NCI-H345 treated with DMSO at 0.1 percent for 48 hours (cell line): ENCODE measurements around the gene ATP6V1F.
A peak's percentile ranks its signal among the peaks of the same experiment; 100 is the strongest.
"Not testable (repeated sequence)": the region's sequence is repeated elsewhere in the genome, so short reads cannot be mapped to it uniquely, and the experiment has no call there.

Experiments
- DNase-seq: peaks from one replicate; lab custom pipeline; 2025; ENCODE audit not compliant: unreplicated experiment; lab: John Stamatoyannopoulos, UW

ATP6V1F gene

GRCh38 chr7:128895320-128895719, 32.7 kb downstream of the ATP6V1F start:
- no peak for DNase-seq

GRCh38 chr7:128899392-128899791, 36.7 kb downstream of the ATP6V1F start:
- no peak for DNase-seq

GRCh38 chr7:128900237-128900636, 37.6 kb downstream of the ATP6V1F start:
- no peak for DNase-seq

- DNase-seq: no peak
Measured at GRCh38 chr7:128902761-128903585, 40.3 kb downstream of the ATP6V1F start.

DNA sequence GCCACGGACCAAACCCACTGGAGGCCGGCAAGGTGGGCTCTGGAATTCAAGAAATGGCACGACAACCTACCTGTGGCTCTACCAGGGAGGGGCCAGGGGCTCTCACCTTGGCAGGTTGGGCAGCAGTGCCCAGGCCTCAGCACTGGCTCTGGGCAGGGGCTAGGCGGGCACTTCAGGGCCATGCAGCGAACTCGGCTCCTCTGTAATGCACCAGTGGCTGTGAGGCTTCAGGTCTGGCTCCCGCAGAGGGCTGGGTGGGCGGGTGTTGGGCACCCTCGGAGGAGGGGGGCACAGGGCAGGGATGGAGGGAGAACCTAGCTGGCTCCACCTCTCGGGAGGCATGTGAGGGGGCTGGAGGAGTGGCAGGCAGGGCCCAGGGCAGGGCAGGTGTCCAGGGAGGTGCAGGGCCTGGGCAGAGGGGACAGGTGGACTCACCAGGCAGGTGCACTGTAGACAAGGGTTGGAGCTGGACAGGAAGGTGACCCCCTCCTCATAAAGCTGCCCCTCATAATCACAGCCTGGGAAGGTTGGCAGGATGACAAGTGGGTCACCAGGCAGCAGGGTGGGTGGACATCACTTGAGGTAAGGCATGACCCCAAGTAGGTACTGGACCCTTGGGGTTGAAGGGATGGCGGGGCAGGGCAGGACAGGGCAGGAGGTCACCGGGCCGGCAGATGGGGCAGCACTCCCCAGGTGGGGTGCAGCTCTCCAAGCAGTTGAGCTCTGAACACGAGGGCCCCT, 41.1 kb downstream of the ATP6V1F start:
- no peak for DNase-seq

DNA sequence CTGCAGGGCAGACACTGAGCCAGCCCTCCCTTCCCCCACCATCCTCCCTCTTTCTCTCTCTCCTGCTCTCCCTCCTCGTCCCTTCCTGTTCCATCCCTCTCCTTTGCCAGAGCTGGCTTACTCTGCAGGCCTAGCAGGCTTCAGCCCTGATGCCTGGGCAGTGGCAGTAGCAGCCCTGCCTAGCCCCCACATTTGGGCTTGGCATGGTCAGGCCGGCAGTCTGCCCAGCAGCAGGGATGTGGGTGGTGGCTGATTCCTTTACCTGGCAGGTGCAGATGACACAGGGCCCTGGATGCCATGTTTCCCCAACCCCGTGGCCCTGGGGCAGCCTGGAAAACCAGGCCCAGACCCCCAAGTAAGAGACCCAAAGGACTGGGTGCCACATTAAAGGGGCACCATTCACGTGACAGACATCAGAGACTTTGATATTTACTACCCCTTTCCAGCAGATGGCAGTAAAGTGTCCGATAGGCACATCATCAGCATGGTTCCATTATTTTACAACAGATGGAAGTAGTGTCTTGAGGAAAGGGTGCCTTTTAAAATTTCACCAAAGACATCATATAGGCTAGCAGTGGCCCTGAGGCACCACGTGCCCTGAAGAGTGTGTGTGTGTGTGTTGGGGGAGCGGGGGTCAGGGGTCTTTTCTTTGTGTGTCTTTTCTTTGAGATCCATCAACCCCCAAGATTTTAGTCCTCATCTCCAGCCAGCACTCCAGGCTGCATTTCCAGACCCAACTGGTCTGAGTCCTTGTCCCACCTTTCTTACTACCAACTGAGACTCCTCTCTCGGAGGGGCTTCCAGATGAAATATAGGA, 41.9 kb downstream of the ATP6V1F start:
- peak; percentile 9 for DNase-seq

DNA sequence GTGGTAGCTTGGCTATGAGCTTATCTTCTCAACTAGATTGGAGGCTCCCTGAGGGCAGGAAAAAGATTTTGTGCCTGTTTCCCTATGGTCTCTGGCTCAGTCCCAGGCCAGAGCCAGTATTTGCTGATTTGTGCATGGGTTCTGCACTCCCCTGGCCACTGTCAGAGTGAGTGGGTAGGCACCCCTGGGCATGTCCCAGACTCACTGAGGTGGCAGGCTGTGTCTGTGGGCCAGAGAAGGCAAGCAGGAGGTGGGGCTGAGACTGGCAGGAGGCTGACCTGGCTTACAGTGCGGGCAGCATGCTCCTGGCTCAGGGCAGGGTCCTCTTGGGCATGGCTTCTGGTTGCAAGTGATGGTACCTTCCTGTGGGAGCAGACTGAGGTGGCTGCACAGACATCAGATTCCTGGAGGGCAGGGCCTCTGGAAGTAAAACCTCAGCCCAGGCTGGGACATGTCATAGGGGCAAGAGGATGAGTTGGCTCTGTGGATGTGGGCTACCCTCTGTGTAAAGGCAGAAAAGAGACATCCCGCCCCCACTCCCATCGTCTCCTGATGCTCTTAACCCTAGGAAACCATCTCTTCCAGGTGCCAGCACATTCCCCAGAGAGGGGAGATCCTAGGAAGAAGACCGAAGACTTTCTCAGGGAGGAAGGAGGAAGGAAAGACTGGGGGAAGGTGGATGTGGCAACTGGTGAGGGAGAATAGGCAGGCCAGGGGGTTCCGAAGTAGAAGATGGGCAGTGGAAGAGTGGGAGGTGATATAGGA, 43.5 kb downstream of the ATP6V1F start:
- DNase-seq: no peak

- no peak for DNase-seq
Measured at GRCh38 chr7:128906766-128907559, 44.3 kb downstream of the ATP6V1F start.

- no peak for DNase-seq
Measured at GRCh38 chr7:128908750-128909624, 46.3 kb downstream of the ATP6V1F start.

DNA sequence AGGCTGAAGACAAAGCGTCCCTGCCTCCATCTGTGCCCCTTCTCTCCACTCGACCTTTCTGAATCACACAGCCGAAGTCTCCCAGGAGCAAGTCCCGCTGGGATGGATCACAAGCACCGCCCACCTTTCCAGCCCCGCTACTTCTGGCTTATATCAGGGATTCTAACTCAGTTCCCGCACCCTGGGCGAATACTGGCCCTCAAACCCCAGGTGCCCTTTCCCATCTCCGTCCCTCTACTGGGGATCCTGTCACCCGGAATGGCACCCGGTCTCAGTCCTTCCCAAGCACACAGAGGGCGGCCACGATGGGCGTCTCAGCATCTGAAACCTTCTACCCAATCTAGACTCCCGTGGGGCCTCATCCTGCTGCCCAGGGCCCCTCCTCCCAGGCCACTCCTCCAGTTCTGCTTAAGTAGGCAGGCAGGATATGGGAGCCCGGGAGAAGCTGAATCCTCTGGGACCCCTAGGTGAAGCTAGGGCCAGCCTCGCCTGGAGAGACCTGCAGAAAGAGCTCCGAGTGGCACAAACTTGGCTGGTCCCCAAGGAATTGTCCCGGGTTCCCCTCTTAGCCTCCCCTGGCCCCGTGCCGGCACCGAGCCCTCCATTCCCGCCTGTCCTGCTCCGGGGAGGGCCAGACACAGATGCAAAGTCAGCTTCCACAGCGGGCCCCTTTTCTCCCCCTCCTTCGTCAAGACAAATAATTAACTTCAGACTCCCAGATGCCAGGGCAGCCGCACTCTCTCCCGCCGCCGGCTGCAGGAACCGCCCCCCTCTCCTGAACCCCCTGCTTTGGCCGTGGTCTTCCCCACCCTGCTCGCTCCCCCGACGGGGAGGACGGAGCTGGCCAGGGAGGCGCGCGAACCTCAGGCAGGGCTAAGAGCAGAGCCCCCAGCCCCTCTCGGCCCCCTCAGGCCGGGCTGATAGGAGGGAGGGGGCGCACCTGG, 47.2 kb downstream of the ATP6V1F start:
- no peak for DNase-seq

DNA sequence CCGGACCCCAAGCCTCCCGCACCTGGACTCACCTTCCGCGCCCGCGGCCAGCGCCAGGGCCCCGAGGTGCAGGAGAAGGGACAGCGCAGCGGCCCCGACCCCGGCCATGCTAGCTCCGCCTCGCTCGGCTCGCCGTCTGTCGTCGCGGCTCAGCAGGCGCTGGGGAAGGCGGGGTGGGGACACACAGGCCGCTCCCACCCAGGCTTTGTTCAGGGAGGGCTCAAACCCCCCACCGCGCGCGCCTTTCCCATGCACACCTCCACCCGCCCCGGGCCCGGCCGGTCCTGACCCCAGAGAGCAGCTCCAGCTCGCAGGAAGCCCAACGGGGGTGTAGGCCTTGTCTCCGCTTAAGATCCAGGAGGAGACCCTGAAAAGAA, 47.9 kb downstream of the ATP6V1F start, which contains the start of gene KCP:
TSS of gene KCP (minus strand) at position 141 of the 377 bp plus-strand sequence. CDS start at position 108, 33 bp downstream.
- no peak for DNase-seq

- DNase-seq: no peak
Measured at GRCh38 chr7:128911423-128912031, 48.9 kb downstream of the ATP6V1F start.

DNA sequence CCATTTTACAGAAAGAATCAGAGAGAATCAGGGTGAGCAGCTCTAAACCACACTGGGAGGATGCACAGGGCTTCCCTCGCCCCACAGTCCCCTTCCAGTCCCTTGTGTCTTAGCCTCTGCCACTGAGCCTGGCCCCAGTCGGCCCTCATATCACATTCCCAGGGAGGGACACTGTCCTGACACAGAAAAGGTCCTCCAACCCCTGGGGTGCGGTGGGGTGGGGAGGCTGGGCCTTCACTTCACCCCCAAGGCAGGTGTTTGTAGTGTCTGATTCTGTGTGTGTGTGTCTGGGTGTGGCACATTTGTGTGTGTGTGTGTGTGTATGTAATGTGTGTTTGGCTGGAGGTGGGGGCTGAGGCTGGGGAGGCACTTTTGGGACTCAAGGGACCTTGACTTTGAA, 49.6 kb downstream of the ATP6V1F start:
- DNase-seq: no peak

DNA sequence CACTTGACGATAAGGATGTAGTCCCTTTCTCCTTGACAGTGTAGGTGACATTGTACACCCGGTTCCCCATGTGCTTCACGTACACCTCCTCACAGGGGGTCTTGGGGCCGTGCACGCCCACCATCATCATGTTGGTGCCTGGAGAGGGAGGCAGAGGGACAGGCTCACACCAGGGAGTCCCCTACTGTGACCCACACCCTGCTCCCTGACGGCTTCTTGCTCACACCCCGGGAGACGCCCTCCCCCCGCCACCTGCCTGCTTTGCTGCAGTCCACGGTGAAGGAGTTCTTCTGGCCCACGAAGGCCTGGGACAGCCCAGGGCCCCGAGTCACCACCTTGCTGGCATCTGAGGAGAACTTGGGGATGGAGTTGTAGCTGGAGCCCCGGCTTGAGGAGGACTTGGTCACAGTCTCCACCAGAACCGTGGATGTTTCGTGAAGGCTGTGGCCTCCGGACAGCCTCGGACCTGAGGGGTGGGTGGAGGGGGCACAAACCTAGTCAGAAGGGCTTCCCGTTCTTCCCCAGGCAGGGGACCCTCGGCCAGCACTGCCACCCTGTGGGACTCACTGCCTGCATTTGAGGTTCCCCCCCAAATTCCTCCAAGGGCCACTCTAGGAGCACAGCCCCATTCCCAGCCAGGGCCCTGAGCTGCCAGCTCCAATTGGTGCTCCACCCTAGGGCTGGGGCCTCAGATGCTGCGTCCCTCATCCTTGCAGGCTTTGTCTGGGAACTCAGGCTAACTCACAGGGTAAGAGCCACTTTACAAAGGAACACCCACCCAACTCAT, 50.2 kb downstream of the ATP6V1F start:
- not testable (repeated sequence) for DNase-seq

DNA sequence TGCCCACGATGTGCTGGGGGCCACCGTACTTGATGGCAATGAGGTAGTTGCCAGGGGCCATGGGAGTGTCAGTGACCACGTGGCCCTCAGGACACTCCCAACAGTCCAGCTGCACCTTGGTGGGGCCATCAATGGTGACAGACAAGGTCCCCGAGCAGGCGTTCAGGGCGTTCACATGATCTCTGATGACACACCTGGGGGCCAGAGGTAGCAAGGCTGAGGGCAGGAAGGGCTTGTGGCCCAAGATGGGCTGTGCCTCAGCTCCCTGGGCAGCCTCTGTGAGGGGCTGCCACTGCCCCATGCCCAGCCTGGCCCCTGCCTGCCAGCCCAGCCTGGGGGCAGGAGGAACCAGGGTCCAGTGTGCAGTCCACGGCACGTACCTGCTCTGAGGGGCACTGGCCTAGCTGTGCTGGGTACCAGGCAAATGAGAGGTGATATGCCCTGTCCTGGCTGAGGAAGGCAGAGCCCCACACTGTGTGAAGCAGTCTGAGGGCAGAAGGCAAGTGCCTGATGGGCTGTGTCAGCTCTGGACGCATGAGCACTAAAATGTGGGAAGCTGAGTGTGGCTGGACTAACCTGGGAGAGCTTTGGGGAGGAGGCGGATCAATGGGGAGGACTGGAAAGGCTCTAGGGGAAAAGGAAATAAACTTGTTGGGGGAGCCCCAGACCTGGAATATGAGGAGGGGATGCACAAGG, 51.4 kb downstream of the ATP6V1F start:
- no peak for DNase-seq

DNA sequence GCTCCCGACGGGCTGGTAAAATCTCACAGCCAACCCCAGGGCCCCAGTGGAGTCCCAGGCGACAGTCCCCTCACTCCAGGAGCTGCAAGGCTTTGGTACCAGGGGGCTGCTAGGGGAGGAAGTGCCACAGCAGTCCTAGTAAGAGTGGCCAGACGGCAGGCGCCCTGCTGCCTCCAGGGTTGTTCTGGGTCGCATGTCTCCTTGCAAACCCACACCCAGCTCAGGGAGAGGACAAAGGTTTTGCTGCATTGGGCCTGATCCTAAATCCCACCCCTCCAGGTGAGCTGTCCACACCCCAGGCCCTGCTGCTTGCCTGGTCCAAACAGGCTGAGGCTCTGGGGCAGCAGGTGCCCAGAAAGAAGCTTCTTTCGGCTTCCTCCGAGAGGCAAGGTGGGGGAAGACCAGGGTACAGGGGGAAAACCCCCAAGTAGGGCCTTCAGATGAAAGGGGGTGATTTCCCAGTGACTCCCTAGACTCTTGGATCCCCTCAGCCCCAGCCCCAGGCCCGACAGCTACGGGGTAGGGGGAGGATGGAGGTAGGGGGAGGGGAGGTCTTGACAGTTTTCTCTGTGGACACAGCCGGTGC, 52.0 kb downstream of the ATP6V1F start:
- no peak for DNase-seq
